Testis (tissue), 2 donors: ENCODE results near the gene NRP1.

Source experiments
- POLR2A ChIP-seq: fragments of 450-650 bp; IDR thresholded peaks from one replicate; pipeline ENCODE4 v1.6.1; 2017; ENCODE audit warnings: antibody characterized with exemption, mild to moderate bottlenecking, moderate library complexity
- TF ChIP-seq, protein P1 (sequence below), 3 experiments: fragments of 450-650 bp in 2 of 3; fragments of 200-600 bp in 1 of 3; sonication (generic) in 1 of 3; IDR thresholded peaks; one replicate each; pipeline ENCODE4 v1.5.1; 2016 to 2019; ENCODE audit warnings: antibody characterized with exemption in 3 of 3, mild to moderate bottlenecking in 2 of 3, moderate library complexity in 1 of 3

GRCh38 chr10:33229252-33229948, 105.1 kb downstream of the NRP1 start:
- TF ChIP-seq, protein P1, sequence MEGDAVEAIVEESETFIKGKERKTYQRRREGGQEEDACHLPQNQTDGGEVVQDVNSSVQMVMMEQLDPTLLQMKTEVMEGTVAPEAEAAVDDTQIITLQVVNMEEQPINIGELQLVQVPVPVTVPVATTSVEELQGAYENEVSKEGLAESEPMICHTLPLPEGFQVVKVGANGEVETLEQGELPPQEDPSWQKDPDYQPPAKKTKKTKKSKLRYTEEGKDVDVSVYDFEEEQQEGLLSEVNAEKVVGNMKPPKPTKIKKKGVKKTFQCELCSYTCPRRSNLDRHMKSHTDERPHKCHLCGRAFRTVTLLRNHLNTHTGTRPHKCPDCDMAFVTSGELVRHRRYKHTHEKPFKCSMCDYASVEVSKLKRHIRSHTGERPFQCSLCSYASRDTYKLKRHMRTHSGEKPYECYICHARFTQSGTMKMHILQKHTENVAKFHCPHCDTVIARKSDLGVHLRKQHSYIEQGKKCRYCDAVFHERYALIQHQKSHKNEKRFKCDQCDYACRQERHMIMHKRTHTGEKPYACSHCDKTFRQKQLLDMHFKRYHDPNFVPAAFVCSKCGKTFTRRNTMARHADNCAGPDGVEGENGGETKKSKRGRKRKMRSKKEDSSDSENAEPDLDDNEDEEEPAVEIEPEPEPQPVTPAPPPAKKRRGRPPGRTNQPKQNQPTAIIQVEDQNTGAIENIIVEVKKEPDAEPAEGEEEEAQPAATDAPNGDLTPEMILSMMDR (IDR thresholded peaks at IDR 0.05): no peak
- TF ChIP-seq POLR2A: no peak
